ENCODE results near the gene STT3A.

DNA sequence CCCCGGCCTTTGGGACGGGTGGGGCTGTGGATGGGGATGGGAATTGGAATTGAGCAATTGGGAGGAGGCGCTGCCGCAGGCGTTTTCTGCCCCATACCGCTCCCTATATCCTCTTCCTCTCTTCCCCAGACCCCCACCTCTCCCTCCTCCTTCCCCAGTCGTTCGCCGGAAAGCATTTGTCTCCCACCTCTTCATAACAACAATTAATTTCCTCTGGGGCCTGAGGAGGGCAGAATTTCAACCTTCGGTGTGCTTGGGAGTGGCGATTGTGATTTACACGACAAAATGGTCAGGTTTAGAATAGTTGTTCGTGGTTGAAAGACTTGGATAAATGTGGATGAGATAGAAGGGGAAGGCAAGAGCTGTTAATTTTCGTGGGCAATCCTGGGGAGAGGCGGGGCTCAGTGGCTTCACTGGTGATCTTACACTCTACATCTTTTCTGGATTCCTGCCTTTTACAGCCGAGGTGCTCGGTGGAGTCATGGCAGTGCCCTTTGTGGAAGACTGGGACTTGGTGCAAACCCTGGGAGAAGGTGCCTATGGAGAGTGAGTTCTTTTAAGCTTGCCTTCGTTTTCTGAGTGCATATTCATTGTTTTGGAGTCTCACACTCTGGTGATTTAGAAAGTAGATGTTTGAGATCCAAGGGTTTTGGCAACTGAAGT, 33.8 kb downstream of the STT3A start:
- TF ChIP-seq, protein P1, sequence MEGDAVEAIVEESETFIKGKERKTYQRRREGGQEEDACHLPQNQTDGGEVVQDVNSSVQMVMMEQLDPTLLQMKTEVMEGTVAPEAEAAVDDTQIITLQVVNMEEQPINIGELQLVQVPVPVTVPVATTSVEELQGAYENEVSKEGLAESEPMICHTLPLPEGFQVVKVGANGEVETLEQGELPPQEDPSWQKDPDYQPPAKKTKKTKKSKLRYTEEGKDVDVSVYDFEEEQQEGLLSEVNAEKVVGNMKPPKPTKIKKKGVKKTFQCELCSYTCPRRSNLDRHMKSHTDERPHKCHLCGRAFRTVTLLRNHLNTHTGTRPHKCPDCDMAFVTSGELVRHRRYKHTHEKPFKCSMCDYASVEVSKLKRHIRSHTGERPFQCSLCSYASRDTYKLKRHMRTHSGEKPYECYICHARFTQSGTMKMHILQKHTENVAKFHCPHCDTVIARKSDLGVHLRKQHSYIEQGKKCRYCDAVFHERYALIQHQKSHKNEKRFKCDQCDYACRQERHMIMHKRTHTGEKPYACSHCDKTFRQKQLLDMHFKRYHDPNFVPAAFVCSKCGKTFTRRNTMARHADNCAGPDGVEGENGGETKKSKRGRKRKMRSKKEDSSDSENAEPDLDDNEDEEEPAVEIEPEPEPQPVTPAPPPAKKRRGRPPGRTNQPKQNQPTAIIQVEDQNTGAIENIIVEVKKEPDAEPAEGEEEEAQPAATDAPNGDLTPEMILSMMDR (IDR thresholded peaks at IDR 0.05), result peak in 2 of 12 donors; percentile 20 to 26
- no peak for TF ChIP-seq POLR2A (IDR thresholded peaks at IDR 0.05)

All from heart left ventricle (tissue), 13 donors.